Amniotic epithelial cell (primary cell): ENCODE measurements around the gene BCAR3.

Experiments
- DNase-seq: peaks from one replicate; pipeline ENCODE4 v3.0.0-alpha.2; 2010; ENCODE audit warnings: low read depth

BCAR3 gene

DNA sequence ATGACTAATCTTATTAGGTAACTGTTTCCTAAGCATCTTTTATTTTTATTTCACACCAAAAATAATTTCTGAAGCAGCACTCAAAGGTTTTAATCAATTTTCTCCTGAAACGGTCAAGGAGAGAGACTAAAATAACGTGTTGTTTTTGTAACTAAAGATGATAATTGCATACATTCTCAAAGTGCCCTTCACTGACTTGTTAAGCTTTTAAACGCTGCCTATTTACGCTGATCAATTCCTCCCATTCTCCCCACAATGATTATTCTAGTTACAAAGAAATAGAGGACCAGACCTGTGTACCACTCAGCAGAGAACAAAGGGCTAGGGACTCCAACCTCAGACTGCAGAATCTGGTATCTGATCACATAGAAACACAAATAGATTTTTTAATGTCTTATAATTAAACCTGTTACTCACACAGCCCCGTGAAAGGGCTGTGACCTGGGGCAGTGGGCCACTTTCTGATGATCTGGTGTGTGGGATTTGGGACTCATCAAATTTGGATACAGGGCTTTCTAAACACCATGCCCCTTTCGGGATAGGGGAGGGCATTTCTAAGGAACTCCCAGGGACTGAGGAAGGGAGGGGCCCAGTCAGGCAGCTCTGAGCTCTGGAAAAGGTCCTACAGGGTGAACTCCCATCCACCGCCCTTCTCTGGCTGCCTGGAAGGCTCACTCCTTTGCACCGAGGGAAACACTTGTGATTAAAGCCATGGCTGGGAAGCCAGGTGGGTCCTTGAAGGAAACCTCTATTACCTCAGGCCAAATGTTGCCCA lies 65.2 kb downstream of the BCAR3 start:
- DNase-seq, result no peak

DNA sequence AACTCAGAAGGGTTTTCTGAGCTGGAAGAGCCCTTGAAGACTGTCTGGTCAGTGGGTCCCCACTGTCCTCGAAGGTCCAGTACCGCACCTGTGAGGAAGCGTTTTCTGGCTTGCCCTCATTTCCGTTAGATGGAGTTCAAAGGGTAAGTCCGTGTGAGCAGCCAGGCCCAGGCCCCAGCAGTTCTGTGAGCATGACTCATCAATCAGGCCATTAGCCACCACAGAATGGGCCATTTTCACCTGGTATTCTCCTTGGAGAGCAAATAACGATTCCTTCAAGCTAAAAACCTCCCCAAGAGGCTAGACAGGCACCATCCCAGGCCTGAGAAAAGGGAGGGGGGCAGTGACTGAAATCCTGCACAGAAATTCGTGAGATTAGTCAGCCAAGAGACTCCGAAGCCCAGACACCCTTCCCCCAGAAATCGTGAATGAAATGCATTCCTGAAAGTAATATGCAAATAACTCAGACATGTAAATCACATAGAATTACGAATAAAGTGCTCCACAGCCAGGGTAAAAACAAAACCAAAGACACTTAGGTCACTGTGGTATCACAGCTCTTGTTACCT lies 66.0 kb downstream of the BCAR3 start:
- DNase-seq, result peak; percentile 75

DNA sequence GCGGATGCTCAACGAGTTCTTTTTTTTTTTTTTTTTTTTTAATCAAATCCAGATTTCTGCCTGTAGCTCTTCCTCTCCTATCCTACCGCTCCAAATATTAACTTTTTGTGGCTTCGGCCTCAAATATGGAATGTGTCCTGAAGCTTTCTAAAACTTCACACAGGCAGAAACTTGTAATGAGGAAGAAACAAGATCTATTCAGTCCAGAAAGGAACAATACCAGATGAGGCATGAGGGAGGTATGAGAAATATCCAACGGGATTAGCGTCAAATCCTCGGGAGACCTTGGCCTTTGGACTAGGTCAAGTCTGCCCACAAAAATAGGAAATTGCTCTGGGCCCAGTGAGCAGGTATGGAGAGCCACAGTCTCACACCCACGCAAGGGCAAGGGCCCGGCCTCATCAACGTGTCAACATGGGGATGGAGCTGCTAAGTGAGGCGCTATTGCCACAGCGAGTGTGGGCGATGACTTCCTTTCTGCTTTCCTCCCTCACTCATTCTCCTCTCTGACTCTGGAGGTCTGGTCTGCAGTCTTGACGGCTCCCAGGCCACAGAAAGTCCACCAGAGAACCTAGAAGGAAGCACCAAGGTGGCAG lies 66.6 kb downstream of the BCAR3 start:
- peak; percentile 92 for DNase-seq

DNA sequence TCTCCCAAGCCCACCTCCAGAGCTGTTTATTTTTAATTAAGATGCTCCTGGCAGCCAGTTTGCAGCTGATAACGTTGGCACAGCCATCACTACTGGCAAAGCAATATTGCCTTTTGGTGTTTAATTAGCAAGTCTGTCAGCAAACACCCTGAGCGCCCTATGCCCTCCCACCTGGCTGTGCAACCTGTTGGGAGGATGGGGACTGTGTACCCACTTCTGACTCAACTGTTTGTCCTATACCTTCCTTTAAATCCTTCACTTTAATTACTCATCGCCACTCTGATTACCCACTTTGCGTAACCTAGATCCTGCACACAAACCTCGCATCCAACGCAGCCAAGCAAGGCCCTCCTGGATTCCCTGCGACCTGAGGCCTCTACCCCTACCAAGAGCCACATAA lies 67.1 kb downstream of the BCAR3 start:
- peak; percentile 40 for DNase-seq

DNA sequence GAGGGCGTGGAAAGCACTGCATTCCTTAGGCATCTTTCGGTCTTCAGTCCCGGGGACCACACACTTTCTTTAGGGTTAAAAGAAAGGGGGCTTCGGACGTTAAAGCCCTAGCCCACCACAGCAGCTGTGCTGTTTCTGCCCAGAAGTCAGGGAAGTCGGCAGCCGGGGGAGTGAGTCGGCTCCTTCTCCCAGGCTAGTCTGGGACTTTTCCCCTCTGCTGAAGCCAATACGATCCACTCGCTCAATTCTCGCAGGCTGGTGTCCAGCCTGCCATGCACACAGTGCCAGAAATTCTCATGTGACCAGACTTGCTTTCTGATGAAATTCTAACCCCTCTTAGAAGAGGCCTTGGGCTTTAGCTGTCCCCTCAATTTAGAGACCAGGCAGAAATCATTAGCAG lies 67.7 kb downstream of the BCAR3 start:
- peak; percentile 42 for DNase-seq

DNA sequence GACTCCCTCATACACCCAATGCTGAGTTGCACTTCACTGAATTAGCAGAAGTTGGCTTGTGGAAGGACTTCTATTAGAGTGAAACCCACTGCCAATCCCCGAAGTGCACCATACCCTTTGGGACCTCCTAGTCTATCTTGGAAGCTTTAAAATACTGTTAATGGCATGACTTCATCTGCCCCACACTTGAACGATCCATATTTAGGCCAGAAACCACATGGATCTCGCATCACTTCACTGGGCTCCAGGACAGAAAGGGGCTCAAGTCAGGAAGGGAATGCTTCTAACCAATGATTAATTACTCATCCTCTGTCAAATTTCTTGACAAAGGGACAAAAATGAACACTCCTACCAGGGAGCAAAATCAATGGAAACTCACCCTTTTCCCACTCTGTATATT lies 69.1 kb downstream of the BCAR3 start:
- no peak for DNase-seq

DNA sequence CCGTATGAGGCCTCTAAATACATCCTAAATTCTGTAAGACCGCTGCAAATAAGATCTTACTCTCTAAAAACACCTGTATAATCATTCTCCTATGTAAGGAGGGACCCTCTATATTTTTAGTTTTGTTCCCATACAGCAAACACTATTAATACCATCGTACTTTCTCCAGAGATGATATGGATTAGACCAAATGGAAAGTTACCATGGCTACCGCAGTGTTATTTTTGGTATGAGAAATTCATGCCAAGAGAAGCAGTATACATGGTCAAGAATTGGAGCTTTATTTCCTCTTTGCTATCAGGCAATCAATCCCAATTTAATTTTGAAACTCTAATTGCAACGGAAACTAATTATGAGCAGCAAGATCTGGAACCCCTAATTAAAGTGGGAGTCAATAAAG lies 70.0 kb downstream of the BCAR3 start:
- DNase-seq, result no peak

DNA sequence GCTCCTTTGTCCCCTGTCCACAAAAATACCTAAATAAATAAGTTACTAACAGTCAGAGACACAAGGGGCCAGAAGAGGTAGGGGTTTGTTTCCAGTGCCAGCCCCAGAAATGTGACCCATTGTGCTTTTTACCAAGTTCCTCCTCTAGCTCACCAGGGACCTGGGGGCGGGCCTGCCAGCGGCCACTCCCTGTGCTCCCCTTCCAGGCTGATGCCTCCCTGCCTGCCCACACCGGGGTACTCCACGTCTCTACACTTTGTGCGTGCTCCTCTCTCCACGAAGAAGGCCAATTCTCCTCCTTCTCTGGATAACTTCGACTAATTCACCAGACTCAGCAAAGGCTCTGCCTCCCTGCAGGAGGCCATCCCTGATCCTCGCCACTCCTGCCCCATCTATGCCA lies 72.1 kb downstream of the BCAR3 start:
- no peak for DNase-seq

DNA sequence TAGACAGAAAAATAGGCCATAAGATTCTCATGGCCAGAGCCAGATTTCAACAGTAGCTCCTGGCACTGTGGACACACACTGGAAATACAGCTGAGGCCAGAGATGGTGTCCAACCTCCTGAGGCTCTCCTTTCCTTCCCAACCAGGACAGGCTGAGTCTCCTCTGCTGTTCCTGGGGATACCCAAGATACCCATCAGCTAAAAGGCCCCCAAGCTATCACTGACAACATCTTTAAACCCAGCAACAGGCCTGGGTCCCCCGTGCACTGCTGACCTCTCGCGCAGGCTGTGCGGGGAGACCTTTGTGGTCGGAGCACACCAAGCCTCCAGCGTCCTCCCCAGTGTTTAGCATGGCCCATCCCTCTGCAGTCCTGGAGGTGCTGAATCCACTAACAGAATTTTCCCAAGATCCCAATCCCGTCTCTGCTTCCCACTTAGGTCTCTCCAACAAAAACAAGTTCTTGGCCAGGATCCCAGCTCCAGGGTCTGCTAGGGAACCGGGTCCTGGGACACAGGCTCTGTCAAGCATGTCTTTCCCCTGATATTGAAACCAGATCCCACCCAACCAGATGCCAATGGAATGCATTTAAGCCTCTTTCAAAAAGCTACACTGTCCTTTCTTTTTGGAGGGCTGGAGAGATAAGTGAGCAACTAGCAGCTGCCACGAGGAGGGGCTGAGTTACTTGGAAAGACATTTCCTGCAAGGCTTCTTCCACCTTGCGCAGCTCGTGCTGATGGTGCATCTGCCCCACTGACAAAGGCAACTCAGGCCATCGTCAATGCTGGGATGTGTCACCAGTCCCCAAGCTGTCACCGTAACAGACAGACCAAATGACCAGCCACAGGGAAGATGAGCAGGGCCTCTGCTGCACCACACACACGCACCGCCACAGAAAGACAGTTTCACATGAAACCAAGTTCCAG lies 73.2 kb downstream of the BCAR3 start:
- DNase-seq, result peak; percentile 47

DNA sequence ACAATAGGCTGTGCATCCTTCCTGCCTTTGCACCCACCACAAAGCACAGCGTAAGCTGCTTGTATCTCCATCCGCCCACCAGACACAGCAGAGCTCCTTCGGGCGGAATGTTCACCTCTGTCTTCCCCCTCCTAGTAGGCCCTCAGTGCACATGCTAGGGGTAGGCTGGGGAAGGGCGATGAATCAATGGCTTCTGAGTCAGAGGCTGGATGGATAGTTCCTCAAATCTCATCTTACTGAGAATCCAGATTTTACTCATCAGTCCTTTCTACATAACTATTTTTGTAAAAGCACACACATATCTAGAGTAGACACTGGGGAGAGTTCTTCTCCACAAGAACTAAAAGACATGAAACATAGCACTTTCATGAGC lies 73.8 kb downstream of the BCAR3 start:
- peak; percentile 64 for DNase-seq

DNA sequence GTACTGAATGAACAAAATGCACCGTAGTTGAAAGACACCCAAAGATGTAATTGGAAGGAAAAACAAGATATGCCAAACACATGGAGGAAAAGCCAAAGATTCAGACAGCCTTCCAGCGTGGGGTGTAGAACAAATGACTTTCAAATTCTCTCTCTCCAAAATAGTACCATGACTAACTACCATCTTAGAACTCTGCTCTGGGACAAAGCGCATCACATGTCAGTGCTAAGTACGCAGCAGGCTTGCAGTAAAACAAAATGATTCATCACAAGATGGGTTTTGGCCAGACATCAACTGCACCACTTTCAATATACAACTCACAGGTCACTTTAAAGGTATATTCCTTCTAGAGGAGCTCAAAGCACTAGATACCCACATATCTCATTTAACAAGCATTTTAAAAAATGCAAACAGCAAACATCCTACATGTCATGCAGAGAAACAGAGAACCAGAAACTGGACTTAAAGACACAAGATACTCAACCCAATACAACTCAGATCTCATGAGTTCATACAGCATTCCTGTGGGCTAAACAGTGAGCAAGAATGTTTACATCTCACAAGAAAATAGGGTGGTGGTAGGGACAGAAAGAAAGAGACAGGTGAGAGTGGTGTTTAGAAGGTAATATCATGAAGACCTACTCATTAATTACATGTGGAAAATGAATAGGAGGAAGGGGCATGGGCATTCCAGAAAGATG lies 75.7 kb downstream of the BCAR3 start:
- DNase-seq, result peak; percentile 94

DNA sequence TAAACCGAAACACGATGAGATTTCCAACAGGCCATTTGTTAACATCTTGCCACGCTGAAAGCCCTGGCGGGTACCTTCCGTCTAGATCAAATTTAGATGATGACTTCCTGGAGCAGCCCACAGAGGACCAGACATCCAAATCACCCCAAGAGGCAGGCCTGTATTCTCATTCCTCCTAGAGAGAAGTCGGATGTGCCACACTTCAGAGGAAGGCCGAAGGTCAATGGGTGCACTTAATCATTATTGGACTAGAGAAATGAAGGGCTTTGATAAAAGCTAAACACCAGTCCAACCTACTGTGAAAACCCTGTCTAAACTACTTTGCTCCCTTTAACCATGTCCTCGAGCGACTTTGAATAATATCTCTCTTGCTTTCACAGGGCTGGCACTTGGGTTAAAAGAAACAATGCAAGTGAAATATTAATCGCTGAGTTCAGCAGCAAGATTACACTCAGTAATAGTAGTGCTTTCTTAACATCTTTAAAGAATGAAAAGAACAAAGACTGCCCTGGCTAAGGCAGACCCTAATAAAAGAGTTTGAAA lies 76.5 kb downstream of the BCAR3 start:
- DNase-seq, result no peak

DNA sequence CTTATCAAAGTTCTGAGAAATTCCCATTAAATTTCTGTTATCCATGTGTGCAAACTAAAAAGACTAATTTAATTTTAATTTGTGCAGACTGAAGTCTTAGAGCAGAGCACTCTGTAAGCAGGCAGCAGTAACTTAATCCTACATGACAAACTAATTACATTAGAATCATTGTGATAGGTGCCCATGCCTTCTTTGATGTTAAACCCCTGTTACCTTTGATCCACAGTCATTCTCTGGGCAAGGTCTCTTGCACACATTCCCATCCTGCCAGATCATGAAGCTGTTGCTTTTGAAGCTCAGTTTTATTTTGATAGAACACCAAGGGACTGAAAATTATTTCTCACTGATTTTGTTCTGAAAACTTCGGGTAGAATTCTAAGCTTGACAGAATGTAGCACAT lies 77.2 kb downstream of the BCAR3 start:
- DNase-seq, result no peak

DNA sequence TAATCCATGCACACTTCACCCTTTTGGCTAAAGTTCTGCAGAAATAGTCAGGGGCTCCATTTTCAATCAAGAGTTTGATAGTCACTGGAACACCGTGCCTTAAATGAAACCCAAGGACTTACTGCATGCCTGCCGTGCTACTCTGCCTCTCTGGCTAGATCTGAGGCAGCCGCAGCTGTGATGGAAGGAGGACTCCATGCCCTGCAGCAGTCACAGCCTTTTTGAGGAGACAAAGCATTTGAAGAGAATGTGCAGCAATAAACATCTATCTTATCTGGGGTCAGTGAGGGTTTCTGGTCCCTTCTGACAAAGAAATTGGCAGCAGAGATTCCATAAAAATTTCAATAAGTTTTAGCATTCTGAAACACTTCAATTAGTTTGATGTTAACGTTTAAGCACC lies 78.0 kb downstream of the BCAR3 start:
- DNase-seq, result no peak

DNA sequence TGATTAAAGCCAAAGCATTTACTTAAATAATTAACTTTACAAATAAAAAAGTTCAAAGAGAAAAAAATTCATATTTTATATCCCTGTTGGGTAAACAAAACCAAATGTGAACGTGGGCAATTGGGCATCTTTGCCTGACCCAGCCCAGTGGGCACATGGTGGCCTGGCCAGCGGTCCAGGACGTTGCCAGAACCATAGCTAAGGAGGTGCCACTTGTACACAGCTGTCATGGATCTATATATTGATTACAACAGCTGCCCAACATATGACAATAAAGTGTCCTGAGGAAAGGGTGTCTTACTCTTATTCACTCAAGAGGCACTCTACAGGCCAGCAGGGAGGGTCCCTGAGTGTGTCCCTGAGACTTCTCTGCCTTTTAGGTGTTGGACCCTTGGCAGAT lies 78.5 kb downstream of the BCAR3 start:
- no peak for DNase-seq

DNA sequence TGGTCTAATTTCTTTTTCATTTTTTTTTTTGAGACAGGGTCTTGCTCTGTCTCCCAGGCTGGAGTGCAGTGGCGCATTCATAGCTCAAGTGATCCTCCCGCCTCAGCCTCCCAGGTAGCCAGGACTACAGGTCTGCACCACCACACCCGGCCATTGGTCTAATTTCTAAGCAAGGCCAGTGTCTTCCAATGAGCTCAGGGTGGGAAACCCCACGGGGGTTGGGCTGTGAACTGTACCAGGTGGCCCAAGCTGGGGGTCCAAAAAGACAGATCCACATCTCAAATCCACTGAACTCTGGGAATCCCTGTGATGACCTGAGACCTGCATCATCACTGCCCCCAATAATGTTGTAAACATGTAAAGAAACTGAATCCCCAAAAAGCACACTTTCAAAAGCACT lies 79.5 kb downstream of the BCAR3 start:
- no peak for DNase-seq

DNA sequence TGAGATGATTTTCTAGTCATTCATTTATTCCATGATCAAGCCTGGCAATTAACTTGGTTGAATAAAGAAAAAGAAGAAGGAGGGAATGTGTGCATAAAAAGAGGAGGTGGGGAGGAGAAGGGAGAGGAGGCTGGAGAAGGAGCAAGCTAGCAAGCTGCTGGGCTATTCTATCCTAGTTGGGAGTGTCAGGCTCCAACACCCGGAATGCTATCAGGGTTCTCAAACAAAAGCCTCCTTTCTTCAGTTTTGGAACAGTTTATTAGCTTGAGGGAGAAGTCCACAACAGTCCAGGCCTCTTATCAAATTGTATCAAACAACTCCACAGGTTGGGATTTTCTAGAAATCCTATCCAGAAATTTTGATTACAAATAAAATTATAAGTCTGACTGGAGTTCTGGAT lies 80.0 kb downstream of the BCAR3 start:
- DNase-seq, result no peak

DNA sequence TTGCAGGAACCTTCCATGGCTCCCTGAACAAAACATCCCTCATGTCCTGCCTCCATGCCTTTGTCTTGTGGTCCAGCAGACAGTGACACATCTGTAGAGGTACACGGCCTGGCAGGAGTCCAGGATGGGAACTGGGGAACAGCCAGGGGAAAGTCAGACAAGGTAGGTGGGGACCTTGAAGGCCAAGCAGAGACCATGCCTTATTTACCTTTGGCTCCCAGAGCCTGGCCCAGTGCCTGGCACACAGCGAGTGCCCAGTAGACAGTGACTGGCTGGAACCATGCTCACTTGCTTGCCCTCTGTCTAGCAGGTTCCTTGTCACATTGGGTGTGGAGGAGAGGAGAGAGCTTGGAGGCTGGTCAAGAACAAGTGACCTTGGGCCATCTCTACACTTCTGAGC lies 81.0 kb downstream of the BCAR3 start:
- DNase-seq, result no peak

DNA sequence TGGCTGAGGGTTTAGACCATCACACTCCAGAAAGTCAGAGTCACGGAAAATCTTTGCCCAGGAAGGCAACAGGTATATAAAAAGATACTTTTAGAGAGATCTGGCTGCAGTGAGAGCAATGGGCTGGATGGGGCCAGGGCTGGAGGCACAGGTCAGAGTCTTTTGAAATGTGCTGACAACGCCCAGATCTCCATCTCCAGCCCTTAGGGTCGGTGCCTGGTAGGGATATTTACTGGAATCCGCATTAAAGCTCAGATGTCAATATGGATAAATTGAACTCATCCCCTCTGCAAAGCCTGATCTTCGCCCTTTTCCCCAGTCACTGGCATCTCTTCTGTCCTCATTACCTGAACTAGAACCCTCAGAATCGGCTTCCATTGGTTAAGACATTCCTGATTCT lies 82.2 kb downstream of the BCAR3 start:
- DNase-seq, result no peak

DNA sequence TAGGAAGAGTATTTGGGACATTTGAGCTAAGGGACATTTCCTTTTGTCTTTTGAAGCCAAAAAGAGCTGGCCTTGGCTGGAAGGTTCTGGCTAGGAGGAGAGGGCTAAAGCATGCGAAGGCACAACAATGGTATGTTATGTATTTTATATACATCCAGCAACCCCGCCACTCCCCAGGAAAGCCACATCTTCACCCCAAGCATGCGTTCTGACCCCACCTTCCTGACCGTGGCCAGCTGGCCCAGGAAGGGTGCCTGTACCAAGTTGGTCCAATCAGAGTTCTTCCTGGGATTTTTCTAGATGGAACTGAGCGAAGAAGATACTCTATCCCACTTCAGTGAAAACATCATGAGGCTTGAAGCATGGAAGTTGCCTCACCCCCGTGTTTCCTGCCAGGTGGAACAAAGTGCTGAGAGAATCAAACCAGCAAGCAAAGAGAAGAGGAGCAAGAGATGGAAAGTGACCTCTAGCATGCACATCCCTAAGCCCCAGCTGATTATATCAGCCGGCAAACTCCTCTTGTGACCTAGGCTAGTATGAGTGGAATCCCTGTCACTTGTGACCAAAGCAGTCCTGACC lies 82.7 kb downstream of the BCAR3 start:
- DNase-seq, result no peak

DNA sequence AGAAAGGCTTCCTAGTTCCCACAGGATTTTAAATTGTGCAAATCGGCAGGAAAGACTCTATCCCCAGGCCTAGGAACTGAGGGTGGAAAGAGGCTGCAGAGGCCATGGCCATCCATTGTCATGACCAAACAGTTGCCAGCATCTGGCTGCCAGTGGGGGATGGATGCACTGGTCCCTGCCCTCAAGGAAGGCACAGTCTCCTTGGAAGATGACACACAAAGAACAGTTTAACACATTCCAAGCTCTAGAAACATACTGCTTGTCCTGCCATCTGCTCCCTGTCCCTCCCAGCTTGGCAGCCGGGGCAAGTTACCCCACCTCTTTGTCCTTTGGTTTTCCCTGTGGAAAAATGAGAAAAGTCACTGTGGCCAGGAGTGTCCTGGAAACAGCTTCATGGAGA lies 83.2 kb downstream of the BCAR3 start:
- no peak for DNase-seq
